Stomach (tissue), 4 donors: ENCODE data around the gene QSER1.

Source experiments
- POLR2AphosphoS5 ChIP-seq, 3 donors: sonication (generic); formaldehyde crosslinking; IDR thresholded peaks; one replicate each; pipeline ENCODE4 v1.6.1; 2016; ENCODE audit warnings: antibody characterized with exemption in 3 of 3
- TF ChIP-seq, protein P1 (sequence below), 7 experiments: fragments of 450-650 bp in 4 of 7; fragments of 200-600 bp in 3 of 7; sonication (generic) in 3 of 7; IDR thresholded peaks; one replicate each; pipeline ENCODE4 v1.5.1; 2016 to 2019; ENCODE audit warnings: antibody characterized with exemption in 7 of 7, control low read depth in 2 of 7, mild to moderate bottlenecking in 1 of 7

- TF ChIP-seq, protein P1, sequence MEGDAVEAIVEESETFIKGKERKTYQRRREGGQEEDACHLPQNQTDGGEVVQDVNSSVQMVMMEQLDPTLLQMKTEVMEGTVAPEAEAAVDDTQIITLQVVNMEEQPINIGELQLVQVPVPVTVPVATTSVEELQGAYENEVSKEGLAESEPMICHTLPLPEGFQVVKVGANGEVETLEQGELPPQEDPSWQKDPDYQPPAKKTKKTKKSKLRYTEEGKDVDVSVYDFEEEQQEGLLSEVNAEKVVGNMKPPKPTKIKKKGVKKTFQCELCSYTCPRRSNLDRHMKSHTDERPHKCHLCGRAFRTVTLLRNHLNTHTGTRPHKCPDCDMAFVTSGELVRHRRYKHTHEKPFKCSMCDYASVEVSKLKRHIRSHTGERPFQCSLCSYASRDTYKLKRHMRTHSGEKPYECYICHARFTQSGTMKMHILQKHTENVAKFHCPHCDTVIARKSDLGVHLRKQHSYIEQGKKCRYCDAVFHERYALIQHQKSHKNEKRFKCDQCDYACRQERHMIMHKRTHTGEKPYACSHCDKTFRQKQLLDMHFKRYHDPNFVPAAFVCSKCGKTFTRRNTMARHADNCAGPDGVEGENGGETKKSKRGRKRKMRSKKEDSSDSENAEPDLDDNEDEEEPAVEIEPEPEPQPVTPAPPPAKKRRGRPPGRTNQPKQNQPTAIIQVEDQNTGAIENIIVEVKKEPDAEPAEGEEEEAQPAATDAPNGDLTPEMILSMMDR (IDR thresholded peaks at IDR 0.05): peak in 2 of 7 experiments; percentile 14 to 43
- TF ChIP-seq POLR2AphosphoS5 (IDR thresholded peaks at IDR 0.05): no peak
Observed at GRCh38 chr11:32893343-32894148, 935 bp downstream of the QSER1 start.
